HG02970 (cell line): Measurements from ENCODE around the gene POLDIP3.
"Not testable (repeated sequence)": the region's sequence is repeated elsewhere in the genome, so short reads cannot be mapped to it uniquely, and the experiment has no call there.

Experiments used
- ATAC-seq: cut with Tn5 transposase; IDR thresholded peaks from one replicate; pipeline ENCODE4 v1.9.1; 2021; ENCODE audit warnings: mild to moderate bottlenecking, moderate library complexity, moderate number of reproducible peaks; ENCODE audit not compliant: unreplicated experiment, low FRiP score

The POLDIP3 gene

DNA sequence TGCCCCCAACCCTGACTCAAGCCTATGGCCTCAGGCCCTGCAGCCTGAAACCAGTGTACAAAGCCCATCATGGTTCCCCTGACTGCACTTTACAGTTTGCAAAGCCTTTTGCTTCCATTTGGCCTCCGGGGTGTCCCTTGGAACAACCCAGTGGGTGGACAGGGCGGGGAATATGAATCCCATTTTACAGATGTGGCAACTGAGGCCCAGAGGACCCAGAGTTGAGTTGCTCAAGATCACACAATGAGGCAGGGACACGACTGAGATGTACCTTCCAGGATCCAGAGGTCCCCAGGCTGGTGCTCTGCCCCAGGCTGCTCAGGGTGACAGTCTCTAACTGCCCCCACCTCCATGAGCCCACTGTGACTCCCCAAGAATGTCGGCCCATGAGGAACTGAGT, 5.4 kb upstream of the POLDIP3 start:
- no peak for ATAC-seq

DNA sequence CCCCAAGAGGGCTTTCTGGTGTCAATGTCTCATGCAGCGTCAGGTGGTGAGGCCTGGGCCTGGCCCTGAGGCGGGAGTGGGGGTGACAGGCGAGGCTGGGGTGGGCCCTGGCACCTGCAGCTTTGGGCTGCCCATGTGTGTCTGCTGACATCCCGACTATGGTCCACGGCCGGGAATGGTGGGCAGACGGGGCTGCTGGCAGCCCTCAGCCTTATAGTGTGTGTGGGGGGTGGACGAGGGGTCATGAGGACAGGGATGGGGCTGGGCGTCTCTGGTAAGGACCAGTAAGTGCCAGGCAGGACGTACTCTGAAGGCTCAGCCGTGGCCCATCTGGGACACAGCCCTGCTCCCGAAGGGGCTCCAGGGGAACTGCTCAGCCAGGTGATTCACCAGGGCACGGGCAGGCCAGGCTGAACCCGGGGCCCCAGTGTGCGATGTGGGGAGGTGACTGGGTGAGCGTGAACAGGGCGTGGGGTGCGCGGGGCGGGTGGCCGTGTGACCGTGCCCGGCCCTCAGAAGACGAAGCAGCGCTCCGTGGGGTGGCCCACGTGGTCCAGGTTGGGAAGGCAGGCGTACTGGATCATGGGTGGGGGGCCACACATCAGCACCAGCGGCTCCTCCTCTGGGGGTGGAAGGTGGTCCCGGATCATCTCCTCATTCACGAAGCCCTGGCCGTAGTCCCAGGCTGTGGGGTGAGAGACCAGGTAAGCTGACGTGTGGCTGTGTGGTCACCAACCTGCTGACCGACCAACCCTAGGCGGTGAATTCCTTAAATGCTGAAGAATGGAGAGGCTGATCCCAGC, 4.8 kb upstream of the POLDIP3 start:
- no peak for ATAC-seq

DNA sequence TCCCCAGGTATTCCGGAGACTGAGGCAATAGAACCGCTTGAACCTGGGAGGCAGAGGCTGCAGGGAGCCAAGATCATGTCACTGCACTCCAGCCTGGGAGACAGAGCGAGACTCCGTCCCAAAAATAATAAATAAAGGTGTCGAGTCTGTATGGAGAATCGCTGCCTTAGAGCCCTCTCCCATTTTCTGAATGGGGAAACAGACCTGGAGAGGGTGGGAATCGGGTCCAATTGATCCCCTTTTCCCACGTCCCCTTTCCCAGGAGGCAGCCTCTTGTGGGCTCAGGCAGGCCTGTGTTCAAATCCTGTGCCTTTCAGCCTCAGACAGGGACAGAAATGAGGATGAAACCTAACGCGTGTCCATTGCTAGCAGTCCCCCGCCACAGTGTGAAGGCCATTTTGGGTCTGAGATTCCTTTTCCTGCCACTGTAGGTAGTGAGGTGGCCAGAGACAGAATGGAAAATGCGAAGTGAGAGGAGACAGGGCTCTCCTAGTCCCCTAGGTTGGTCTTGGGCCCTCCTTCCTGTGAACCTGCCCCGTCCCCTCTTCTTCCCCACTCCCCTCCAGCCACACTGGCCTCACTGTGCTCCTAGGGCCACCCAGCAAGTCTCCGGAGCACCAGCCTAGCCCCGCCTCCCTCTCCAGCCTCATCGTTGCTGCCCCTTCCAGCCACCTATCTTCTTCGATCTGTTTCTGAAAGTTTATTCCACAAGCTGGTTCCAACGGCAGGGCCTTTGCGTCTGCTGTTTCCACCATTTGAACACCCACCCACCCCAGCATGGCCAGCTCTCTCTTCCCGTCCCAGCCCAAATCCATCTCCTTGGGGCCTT, 2.7 kb upstream of the POLDIP3 start:
- ATAC-seq = no peak

DNA sequence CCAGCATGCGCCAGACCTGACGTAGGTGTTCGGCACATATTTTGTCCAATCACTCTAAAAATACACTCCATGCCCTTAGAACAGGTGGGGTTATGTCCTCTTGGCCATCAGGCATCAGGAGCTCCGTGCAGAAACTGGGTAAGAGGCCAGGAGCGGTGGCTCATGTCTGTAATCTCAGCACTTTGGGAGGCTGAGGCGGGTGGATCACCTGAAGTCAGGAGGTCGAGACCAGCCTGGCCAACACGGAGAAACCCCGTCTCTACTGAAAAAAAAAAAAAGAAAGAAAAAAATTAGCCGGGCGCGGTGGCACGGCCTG, 1.1 kb upstream of the POLDIP3 start:
- ATAC-seq = not testable (repeated sequence)

DNA sequence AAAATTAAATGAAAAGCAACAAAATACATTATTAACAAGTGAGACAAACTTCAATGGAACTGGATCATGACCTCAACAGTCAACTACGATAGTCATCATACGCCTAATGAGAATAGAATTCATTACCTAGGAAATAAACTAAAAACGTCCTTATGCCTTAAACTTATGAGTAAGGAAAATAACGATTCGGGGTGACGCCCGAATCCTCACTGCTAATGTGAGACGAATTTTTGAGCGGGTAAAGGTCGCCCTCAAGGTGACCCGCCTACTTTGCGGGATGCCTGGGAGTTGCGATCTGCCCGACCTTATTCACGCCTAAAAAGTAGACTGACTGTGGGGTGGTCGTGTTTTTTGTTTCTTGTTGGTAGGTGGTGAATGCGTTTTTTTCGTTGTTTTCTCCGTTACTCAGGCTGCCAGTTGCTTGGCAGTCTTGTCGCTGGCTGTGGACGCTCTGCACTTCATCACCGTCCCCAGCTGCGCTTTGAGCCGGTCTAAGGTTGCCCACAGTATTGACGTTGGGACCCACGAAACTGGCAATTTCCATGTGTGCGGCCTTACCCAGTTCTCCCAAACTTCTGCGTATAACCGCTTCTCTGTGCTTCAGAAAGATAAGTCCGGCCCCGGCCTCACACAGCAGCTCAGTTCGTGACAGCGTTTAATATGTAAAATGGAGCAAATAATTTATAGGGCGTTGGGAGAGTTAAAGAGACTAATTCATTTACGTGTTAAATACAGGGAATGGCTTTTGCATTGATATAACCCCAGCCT, 593 bp upstream of the POLDIP3 start:
- peak; percentile 57 for ATAC-seq

DNA sequence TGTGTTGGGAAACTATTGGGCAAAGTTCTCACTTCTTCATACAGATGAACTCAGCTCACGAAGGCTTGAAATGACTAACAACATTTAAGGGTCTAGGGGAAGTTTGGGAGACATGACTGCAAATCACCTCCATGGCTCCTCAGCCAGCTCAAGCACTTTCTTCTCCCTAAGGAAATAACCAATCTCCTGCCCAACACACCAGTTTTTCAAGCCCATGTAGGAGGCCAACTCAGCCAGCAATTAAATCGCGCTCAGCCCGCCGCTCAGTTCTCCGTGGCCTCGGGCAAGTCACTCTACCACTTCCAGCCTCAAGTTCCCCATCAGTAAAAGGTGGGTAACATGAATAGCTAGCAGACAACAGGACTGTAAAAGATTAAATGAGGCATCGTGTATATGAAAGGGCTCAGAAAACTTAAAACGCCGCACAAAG, 796 bp downstream of the POLDIP3 start:
- ATAC-seq = no peak

DNA sequence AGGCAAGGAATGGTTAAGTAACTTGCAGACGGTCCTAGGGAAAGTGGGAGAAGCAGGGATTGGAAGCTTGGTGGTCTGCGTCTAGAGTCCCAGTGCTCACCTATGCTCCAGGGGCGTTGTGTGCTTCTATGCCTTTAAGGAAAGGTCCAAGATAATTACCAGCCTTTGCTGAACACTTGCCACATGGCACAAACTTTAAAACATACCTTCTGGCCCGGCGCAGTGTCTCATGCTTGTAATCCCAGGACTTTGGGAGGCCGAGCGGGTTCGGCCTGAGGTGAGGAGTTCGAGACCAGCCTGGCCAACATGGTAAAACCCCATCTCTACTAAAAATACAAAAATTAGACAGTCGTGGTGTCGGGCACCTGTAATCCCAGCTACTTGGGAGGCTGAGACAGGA, 2.3 kb downstream of the POLDIP3 start:
- no peak for ATAC-seq

DNA sequence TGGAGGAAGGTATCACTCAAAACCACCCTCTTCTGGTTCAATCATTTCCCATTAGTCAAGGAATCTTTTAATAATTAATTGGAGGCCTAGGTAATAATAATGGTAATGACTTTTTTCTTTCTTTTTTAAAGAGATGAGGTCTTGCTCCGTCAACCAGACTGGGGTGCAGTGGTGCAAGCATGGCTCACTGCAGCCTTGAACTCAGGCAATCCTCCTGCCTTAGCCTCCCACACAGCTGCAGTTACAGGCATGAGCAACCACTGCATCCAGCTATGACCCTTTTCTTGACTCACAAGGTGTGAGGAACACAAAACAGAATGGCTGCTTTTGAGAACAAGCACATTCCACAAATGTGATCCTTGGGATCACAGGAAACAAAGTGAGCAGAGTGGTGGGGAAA, 3.6 kb downstream of the POLDIP3 start:
- ATAC-seq = no peak

DNA sequence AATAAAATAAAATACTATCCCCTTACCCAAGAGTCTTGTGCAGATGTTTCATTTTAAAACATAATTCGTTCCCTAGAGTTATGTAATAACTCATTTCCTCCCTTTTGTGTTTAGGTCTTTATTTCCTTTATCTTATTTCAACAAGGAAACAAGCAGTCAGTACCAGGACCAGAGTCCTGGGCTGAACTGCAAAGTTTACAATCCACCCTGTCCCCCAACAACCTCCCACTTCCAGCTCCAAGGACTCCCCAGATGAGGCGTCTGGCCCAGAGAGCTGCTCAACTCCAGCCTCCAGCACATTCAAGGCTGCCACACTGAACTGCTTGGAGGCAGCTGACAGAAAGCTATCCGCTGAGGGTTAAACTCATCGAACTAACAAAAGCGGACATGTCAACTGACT, 4.5 kb downstream of the POLDIP3 start:
- no peak for ATAC-seq

DNA sequence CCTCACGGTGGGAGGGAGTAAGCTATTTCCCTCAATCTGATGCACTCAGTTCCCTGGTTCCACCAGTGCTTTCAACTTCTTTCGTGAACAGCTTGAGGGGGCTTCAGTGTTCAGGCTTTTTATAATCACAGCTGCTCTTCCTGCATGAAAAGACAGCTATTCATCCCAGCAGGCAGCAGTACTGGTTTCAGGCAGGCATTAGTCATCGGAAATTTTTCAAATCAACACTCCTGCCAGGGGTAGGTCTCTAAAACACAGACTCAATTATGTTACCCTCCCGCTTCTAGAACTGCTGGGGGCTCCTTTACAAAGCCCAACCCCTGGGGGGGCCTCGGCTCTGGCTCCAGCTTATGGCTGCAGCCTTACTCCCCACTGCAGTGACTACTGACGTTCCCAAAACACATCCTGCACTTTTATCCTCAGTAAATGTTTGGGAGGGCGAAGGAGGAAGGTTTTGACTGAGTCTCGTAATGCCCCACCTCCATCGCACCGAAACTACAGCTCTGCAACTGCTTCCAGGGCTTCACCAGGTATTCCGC, 5.8 kb downstream of the POLDIP3 start:
- no peak for ATAC-seq

DNA sequence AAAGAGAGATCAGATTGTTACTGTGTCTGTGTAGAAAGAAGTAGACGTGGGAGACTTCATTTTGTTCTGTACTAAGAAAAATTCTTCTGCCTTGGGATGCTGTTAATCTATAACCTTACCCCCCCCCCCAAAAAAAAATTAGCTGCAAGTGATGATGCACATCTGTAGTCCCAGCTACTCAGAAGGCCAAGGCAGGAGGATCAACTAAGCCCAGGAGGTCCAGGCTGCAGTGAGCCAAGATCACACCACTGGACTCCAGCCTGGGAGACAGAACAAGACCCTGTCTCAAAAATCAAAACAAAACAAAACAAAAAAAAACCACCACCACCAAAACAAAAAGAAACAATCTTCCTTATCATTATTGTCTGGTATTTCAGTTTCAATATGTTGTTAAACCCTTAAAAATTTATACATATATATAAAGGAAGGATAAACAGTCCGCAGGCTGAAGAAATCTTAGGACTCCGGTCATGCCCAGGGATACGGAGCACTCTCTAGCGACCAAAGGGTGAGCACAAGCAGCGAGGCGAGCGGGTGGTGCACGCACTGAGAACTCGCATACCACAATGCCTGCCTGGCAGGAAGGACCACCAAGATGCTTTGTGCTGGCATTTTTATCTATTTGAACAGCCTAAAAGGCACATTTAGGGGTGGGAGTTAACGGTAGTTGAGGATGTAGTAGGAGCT, 6.4 kb downstream of the POLDIP3 start:
- no peak for ATAC-seq

DNA sequence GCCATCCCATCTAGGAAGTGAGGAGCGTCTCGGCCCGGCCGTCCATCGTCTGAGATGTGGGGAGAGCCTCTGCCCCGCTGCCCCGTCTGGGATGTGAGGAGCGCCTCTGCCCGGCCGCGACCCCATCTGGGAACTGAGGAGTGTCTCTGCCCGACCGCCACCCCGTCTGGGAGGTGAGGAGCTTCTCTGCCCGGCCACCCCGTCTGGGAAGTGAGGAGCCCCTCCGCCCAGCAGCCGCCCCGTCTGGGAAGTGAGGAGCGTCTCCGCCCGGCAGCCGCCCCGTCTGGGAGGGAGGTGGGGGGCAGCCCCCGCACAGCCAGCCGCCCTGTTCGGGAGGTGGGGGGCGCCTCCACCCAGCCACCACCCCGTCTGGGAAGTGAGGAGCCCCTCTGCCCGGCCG, 7.0 kb downstream of the POLDIP3 start:
- not testable (repeated sequence) for ATAC-seq

DNA sequence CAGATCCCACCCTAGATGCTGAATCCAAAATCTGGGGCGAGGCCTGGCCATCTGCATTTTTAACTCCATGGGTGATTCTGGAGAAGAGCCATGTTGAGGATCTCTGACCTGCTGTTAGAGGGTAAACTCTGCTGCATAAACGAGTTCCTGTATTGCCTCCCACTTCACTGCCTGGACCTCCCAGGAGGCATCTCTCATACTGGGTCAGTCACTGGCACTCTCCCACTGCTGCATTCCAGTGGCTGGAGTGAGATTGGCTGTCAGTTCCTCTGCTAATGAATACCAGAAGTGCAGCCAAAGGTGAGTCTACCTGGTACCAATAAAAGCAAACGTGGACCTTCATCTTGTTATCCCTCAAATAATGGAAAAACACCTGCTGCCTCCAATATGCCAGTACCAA, 10.3 kb downstream of the POLDIP3 start:
- ATAC-seq = no peak

DNA sequence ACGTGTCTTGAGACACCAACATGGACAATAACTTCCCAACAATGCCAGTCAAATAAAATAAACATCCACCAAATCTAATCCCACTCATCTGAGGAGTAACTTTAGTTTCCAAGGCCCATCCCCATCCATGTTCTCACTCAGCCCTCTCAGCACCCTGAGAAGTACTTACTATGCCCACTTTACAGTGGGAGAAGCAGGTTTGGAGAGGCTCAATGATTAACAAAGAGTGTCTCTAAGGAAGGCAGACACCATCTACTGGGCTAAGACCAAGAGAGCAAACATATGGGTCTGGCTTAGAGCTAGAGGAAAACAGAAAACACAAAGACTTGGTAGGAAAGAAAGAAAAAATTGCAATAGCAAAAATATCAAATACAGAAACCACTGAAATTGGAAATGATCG, 11.3 kb downstream of the POLDIP3 start:
- ATAC-seq = no peak

DNA sequence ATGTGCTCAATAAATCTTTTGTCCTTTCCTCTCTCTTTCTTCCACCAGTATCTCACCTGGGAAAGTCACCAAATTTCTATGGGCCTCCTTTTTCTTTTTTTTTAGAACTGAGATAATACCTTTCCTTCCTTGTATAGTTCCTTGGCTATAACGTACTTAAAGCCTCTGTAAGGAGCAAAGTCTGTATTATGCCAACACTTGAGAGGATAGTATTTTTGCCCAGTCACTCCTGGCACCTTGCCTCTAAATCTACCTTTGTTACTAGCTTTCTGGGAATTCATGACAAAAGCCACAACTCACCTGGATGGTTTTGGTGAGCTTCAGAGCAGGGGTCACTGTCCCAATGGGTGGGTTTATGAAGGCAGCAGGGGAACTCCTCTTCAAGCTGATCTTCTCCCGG, 12.2 kb downstream of the POLDIP3 start:
- ATAC-seq = no peak

DNA sequence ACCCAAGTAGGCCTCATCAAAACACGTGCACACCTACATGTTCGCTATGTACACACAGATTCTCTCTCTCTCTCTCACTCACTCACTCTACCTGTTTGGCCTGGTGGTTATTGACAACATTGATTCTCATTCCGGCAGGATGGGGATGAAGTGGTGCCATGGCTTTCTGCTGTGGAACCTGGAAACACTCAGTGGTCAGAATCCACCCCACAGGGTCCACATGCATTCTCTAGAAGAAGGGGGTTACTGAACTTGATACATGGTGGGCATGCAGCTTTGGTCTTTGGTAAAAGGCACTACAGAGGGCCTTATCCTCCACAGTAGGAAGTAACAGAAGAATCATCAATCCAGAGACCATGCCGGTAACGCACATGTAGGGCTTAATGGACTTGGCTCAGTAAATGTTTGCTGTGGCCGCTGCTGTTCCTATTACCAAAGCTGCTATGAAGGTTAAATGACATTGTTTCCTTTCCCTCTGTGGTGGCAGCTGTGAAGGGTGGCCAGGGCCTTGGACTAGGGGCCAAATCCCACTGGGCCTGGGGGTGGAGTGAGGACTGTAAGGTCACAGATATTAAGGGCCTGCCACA, 12.7 kb downstream of the POLDIP3 start:
- ATAC-seq = no peak

DNA sequence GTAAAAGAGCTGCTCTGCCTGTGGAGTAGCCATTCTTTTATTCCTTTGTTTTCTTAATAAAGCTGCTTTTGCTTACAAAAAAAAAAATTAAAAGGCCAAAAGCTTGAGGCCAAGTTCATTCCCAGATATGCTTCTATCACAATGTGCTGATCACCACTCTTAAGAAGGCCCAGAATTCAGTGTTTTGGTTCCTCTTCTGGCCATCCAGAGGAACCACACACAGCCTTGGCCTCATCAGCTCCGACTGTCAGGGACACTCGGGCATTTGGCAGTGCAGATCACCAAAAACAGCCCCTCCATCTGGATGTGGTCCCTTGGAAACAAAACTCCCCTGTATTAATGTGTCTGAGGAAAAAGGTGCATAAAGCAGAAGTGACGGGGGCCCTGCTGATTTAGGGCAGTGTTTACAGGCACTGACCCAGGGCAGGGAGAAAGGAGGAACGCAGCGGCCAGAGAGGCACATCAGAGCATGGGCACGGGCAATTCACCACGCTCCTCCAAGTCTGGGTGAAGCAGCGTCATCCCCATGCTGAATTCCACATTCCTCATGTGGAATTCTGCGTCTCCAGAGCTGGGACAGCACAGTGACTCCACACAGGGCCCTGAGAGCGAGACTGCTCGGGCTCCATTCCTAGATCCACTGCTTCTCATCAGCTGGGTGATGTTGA, 17.7 kb downstream of the POLDIP3 start:
- ATAC-seq = no peak

DNA sequence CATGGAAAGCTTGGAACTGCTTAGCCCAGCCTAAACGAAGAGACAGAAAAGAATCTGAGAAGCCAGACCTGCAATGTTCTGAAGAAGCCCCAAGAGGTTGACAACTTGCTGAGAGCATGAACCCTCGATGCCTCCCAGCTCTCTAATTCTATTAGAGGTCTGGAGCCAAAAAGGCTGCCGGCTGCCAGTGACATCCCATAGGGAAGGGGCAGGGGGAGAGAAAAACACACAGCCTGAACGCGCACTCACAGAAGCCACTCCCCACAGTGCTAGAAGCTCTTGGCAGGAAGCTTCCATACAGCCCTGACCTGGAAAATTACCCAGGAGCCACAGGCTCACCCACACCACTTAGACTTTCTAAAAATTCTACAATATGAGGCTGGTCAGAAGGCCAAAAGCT, 18.3 kb downstream of the POLDIP3 start:
- no peak for ATAC-seq

DNA sequence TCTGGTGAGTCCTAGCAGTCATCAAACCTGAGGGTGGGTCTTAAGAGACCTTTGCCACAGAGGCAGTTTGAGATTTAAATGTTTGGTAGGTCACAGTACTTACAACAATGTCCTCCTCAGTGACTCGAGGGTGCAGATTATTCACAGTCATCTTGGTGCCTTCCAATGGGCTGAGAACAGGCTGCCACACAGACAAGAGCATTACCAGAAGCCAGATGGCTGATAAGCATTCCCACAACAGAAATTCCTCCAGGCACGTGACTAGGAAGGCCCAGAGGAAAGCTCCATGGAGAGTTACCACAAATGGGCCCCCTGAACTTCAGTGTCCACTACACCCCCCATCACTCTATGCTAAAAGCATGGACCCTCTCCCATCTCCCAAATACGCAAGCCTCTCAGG, 19.2 kb downstream of the POLDIP3 start:
- no peak for ATAC-seq

DNA sequence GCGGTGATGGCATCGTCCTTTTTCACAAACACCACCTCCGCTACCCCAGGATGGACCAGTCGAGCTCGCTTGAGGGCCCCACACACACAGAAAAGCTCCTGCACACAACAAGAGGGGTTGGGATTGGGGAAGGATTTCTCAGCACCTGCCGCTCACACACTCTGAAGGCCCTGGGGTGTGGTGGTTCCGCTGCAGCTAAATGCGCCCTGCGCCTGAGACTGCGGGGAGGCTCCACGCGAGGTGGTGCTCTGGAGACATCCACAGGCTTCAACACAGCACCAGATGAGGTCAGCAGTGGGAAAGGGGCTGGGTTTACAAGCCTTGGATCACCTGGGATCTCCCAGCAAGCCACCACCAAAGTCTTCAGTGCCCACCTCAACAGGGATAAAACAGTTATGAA, 22.7 kb downstream of the POLDIP3 start:
- no peak for ATAC-seq
